H9 (cell line): ENCODE measurements around the gene CENPM. TPM values are rescaled to one million over a fixed set of nuclear protein-coding genes. Genes with fewer than 3 reads are reported as not detected.

Experiments used
- DNase-seq: peaks from one replicate; pipeline ENCODE4 v3.0.0-alpha.2; 2017
- H2AFZ ChIP-seq: one replicate; pipeline ENCODE4 v1.6.1; 2013; ENCODE audit warnings: mild to moderate bottlenecking, low read length, control low read depth, moderate library complexity
- H2AK5ac ChIP-seq: 2 replicates; pipeline ENCODE4 v1.6.1; 2013; ENCODE audit warnings: low read length, control low read depth, mixed read lengths; ENCODE audit not compliant: insufficient read length
- H2BK120ac ChIP-seq: one replicate; pipeline ENCODE4 v1.6.1; 2013; ENCODE audit warnings: low read depth, mild to moderate bottlenecking, low read length, control low read depth, inconsistent platforms; ENCODE audit not compliant: poor library complexity, severe bottlenecking
- H2BK12ac ChIP-seq: 2 replicates; pipeline ENCODE4 v1.6.1; 2013; ENCODE audit warnings: low read length, control low read depth, mixed read lengths, low read depth; ENCODE audit not compliant: insufficient read length
- H2BK15ac ChIP-seq: 2 replicates; pipeline ENCODE4 v1.6.1; 2013; ENCODE audit warnings: low read depth, low read length, control low read depth
- H2BK20ac ChIP-seq: one replicate; pipeline ENCODE4 v1.6.1; 2013; ENCODE audit warnings: low read depth, mild to moderate bottlenecking, low read length, control low read depth, inconsistent platforms; ENCODE audit not compliant: poor library complexity, severe bottlenecking
- H2BK5ac ChIP-seq: 2 replicates; pipeline ENCODE4 v1.6.1; 2013; ENCODE audit warnings: low read length, control low read depth, mixed read lengths; ENCODE audit not compliant: insufficient read length
- H3K14ac ChIP-seq: 2 replicates; pipeline ENCODE4 v1.6.1; 2013; ENCODE audit warnings: low read length, control low read depth; ENCODE audit not compliant: insufficient read depth
- H3K18ac ChIP-seq: 2 replicates; pipeline ENCODE4 v1.6.1; 2013; ENCODE audit warnings: low read depth, mild to moderate bottlenecking, mixed read lengths, low read length, control low read depth; ENCODE audit not compliant: insufficient read length
- H3K23ac ChIP-seq: 2 replicates; pipeline ENCODE4 v1.6.1; 2013; ENCODE audit warnings: low read length, control low read depth, mixed read lengths, low read depth; ENCODE audit not compliant: insufficient read length
- H3K23me2 ChIP-seq: 2 replicates; pipeline ENCODE4 v1.6.1; 2013; ENCODE audit warnings: low read depth, mild to moderate bottlenecking, mixed read lengths, low read length, control low read depth; ENCODE audit not compliant: insufficient read length, poor library complexity, severe bottlenecking
- H3K27ac ChIP-seq: 2 replicates; pipeline ENCODE4 v1.5.1; 2013; ENCODE audit warnings: low read length, control low read depth, mixed read lengths, low read depth; ENCODE audit not compliant: insufficient read length
- H3K27me3 ChIP-seq: 2 replicates; pipeline ENCODE4 v1.6.1; 2013; ENCODE audit warnings: low read length, control low read depth, inconsistent platforms; ENCODE audit not compliant: insufficient read depth
- H3K4ac ChIP-seq: 2 replicates; pipeline ENCODE4 v1.6.1; 2013; ENCODE audit warnings: low read depth, mild to moderate bottlenecking, control low read depth, inconsistent platforms, low read length, moderate library complexity
- H3K4me1 ChIP-seq: 2 replicates; pipeline ENCODE4 v1.6.1; 2013; ENCODE audit warnings: low read length, control low read depth, inconsistent platforms; ENCODE audit not compliant: insufficient read depth
- H3K4me2 ChIP-seq: 2 replicates; pipeline ENCODE4 v1.6.1; 2013; ENCODE audit warnings: low read length, control low read depth, mixed read lengths; ENCODE audit not compliant: insufficient read length, insufficient read depth
- H3K56ac ChIP-seq: 2 replicates; pipeline ENCODE4 v1.6.1; 2013; ENCODE audit warnings: low read depth, mild to moderate bottlenecking, mixed read lengths, low read length, control low read depth; ENCODE audit not compliant: insufficient read length
- H3K79me1 ChIP-seq: 2 replicates; pipeline ENCODE4 v1.6.1; 2013; ENCODE audit warnings: low read depth, mild to moderate bottlenecking, moderate library complexity, low read length, control low read depth, inconsistent platforms; ENCODE audit not compliant: insufficient read depth, poor library complexity, severe bottlenecking
- H3K79me2 ChIP-seq: 2 replicates; pipeline ENCODE4 v1.6.1; 2013; ENCODE audit warnings: low read length, control low read depth, inconsistent platforms; ENCODE audit not compliant: insufficient read depth
- H3K9ac ChIP-seq: 2 replicates; pipeline ENCODE4 v1.6.1; 2013; ENCODE audit warnings: low read length, control low read depth, mixed read lengths; ENCODE audit not compliant: insufficient read length; ENCODE audit errors: extremely low read depth
- H3K9me3 ChIP-seq: one replicate; pipeline ENCODE4 v1.6.1; 2013; ENCODE audit warnings: low read depth, low read length, inconsistent platforms; ENCODE audit not compliant: control insufficient read depth
- H3T11ph ChIP-seq: one replicate; pipeline ENCODE4 v1.6.1; 2013; ENCODE audit warnings: mild to moderate bottlenecking, low read length, control low read depth, inconsistent platforms
- H4K20me1 ChIP-seq: one replicate; pipeline ENCODE4 v1.6.1; 2013; ENCODE audit not compliant: control insufficient read depth, insufficient read length, insufficient read depth
- H4K5ac ChIP-seq: 2 replicates; pipeline ENCODE4 v1.6.1; 2013; ENCODE audit warnings: low read depth, mild to moderate bottlenecking, mixed read lengths, low read length, control low read depth; ENCODE audit not compliant: insufficient read length
- H4K8ac ChIP-seq: replicated peaks from 2 replicates; pipeline ENCODE4 v1.6.1; 2013; ENCODE audit warnings: low read length, control low read depth, mixed read lengths, low read depth; ENCODE audit not compliant: insufficient read length
- H4K91ac ChIP-seq: 2 replicates; pipeline ENCODE4 v1.6.1; 2013; ENCODE audit warnings: low read depth, mild to moderate bottlenecking, moderate library complexity, mixed read lengths, low read length, control low read depth; ENCODE audit not compliant: insufficient read length
- H3K27ac Mint-ChIP-seq, 3 experiments: 2 replicates in 2 of 3; 3 replicates in 1 of 3; pipeline ENCODE4 v1.8.0; 2020 to 2021; ENCODE audit warnings: mixed read lengths in 3 of 3, mild to moderate bottlenecking in 1 of 3, moderate library complexity in 1 of 3
- H3K27me3 Mint-ChIP-seq: 2 replicates; pipeline ENCODE4 v1.8.0; 2021; ENCODE audit warnings: low read depth, mild to moderate bottlenecking, moderate library complexity, mixed read lengths
- H3K36me3 Mint-ChIP-seq, 3 experiments: 2 replicates in 2 of 3; 3 replicates in 1 of 3; pipeline ENCODE4 v1.8.0; 2020 to 2021; ENCODE audit warnings: low read depth in 3 of 3, mixed read lengths in 3 of 3; ENCODE audit not compliant: insufficient read depth in 1 of 3
- H3K4me1 Mint-ChIP-seq, 2 experiments: 2 replicates each; pipeline ENCODE4 v1.8.0; 2020; ENCODE audit warnings: mixed read lengths in 2 of 2
- H3K4me3 Mint-ChIP-seq, 2 experiments: 2 replicates in 1 of 2; 3 replicates in 1 of 2; pipeline ENCODE4 v1.8.0; 2020 to 2021; ENCODE audit warnings: mild to moderate bottlenecking in 2 of 2, mixed read lengths in 2 of 2, moderate library complexity in 1 of 2
- H3K9me3 Mint-ChIP-seq, 2 experiments: 2 replicates in 1 of 2; 3 replicates in 1 of 2; pipeline ENCODE4 v1.8.0; 2020; ENCODE audit warnings: mild to moderate bottlenecking in 2 of 2, mixed read lengths in 2 of 2, moderate library complexity in 1 of 2
- WGBS: extraction: QIAGEN DNeasy Blood & Tissue Kit; methylation state at CpG from one replicate; pipeline ENCODE4 v1.1.7; 2013; ENCODE audit warnings: missing lambda C conversion rate, low lambda C conversion rate, mixed read lengths; ENCODE audit not compliant: insufficient read length; ENCODE audit errors: extremely low coverage; 5-methylcytosine and 5-hydroxymethylcytosine counted together
- total RNA-seq: library from RNA; stranded (reverse); gene quantifications from 2 replicates; pipeline ENCODE4 v1.2.1, GENCODE V29; 2021
- TF ChIP-seq, protein P1 (sequence below): fragments of 200-600 bp; sonication (generic); conservative IDR thresholded peaks from 3 replicates; pipeline ENCODE4 v1.8.0; 2021; ENCODE audit warnings: antibody characterized with exemption, mild to moderate bottlenecking

The CENPM gene
- total RNA-seq, 1 experiment from 2014 or later: 36.5 TPM

DNA sequence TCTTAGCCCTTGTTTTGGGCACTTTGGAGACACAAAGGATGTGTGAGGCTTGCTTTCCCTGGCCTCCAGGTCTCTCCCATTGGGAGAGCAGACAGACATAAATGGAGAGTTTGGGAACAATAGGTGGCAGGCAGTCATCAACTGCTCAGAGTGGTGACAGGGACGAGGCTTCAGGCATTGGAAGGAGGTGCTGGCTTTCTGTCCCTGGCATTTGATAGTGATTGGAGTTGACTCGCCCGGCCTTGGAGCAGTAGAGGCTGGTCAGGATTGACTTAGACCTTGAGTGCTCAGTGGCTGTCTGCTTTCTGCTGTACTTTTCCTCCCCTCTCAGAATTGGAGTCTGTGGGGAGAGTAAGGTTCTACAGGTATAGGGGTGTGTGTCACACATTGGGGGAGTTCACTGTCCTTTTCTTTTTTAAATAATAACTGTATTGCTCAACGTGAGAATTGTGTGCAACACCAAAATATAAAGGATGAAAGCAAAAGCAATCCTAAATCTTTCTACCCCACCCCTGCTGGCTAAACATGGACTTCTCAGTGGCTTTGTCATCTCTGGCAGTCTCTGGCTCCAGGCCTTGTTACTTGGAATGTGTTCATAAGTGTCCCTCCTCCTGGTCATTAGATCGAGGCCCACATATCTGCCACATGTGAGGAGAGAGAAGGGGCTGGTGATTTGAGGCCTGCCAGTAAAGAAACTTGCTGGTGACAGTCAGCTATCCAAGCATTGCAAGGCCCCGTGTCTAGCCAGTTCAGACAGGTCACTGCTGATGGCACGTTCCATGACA lies 53.2 kb downstream of the CENPM start:
- peaks cover 43 to 85% (median 85%) of the 10 kb centered on the region in 3 experiments; a peak in 6 of 7 replicates for H3K36me3 Mint-ChIP-seq
- TF ChIP-seq, protein P1, sequence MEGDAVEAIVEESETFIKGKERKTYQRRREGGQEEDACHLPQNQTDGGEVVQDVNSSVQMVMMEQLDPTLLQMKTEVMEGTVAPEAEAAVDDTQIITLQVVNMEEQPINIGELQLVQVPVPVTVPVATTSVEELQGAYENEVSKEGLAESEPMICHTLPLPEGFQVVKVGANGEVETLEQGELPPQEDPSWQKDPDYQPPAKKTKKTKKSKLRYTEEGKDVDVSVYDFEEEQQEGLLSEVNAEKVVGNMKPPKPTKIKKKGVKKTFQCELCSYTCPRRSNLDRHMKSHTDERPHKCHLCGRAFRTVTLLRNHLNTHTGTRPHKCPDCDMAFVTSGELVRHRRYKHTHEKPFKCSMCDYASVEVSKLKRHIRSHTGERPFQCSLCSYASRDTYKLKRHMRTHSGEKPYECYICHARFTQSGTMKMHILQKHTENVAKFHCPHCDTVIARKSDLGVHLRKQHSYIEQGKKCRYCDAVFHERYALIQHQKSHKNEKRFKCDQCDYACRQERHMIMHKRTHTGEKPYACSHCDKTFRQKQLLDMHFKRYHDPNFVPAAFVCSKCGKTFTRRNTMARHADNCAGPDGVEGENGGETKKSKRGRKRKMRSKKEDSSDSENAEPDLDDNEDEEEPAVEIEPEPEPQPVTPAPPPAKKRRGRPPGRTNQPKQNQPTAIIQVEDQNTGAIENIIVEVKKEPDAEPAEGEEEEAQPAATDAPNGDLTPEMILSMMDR: no peak
- H3K27ac Mint-ChIP-seq: no peak overlapping the region
- no peak overlapping the region for H4K5ac ChIP-seq
- H3K27ac ChIP-seq: no peak overlapping the region
- no peaks in the 10 kb centered on the region for H3K23me2 ChIP-seq
- no peak overlapping the region for H2AK5ac ChIP-seq
- H3K23ac ChIP-seq: no peak overlapping the region
- H3K9me3 ChIP-seq: no peaks in the 10 kb centered on the region
- no peaks in the 10 kb centered on the region for H3K9me3 Mint-ChIP-seq
- H3K27me3 Mint-ChIP-seq: no peaks in the 10 kb centered on the region
- H4K8ac ChIP-seq: no peak overlapping the region
- no peaks in the 10 kb centered on the region for H3K79me2 ChIP-seq
- H3K56ac ChIP-seq: no peak overlapping the region
- no peak overlapping the region; a peak in 1 of 5 replicates for H3K4me3 Mint-ChIP-seq
- no peak overlapping the region for H2BK20ac ChIP-seq
- no peak overlapping the region for H3K4me2 ChIP-seq
- no peak overlapping the region for H3K14ac ChIP-seq
- no peaks in the 10 kb centered on the region for H3K4me1 ChIP-seq
- H3T11ph ChIP-seq: no peak overlapping the region
- no peaks in the 10 kb centered on the region for H4K20me1 ChIP-seq
- H3K9ac ChIP-seq: no peak overlapping the region
- H3K4ac ChIP-seq: no peak overlapping the region
- H3K79me1 ChIP-seq: no peaks in the 10 kb centered on the region
- H3K27me3 ChIP-seq: no peaks in the 10 kb centered on the region
- no peak overlapping the region for H2BK12ac ChIP-seq
- H3K4me1 Mint-ChIP-seq: no peaks in the 10 kb centered on the region
- no peak overlapping the region for H2BK5ac ChIP-seq
- no peak overlapping the region for H4K91ac ChIP-seq
- H2BK120ac ChIP-seq: no peak overlapping the region
- no peak overlapping the region for H2AFZ ChIP-seq
- no CpG with 5 or more reads among the region's 7 CpGs for WGBS
- no peak overlapping the region for H3K18ac ChIP-seq
- no peak for DNase-seq
- H2BK15ac ChIP-seq: no peak overlapping the region
